Astrocyte (in vitro differentiated cells and primary cell): ENCODE results near the gene CPLX4. TPM values are rescaled to one million over a fixed set of nuclear protein-coding genes. Genes with fewer than 3 reads are reported as not detected.

ENCODE experiments used
- DNase-seq: peaks from one replicate; pipeline ENCODE4 v3.0.0-alpha.2; 2010; ENCODE audit warnings: low read depth
- FAIRE-seq: peaks from 2 replicates; lab custom pipeline; 2011; peaks lifted over from hg19 to GRCh38; lab: Jason Lieb, UNC
- H2AFZ ChIP-seq: 2 replicates; pipeline ENCODE4 v1.6.0; 2012; ENCODE audit warnings: low read depth, low read length, inconsistent platforms
- H3K27ac ChIP-seq: 2 replicates; pipeline ENCODE4 v1.5.1; 2011; ENCODE audit warnings: low read depth, low read length, inconsistent platforms
- H3K27me3 ChIP-seq: 2 replicates; pipeline ENCODE4 v1.6.0; 2011; ENCODE audit warnings: low read length, inconsistent platforms; ENCODE audit not compliant: insufficient read depth
- H3K36me3 ChIP-seq: 2 replicates; pipeline ENCODE4 v1.5.1; 2011; ENCODE audit warnings: low read length, inconsistent platforms; ENCODE audit not compliant: insufficient read depth
- H3K4me1 ChIP-seq: 2 replicates; pipeline ENCODE4 v1.5.1; 2011; ENCODE audit warnings: low read length, inconsistent platforms; ENCODE audit not compliant: insufficient read depth
- H3K4me2 ChIP-seq: 2 replicates; pipeline ENCODE4 v1.6.0; 2012; ENCODE audit warnings: low read length, inconsistent platforms
- H3K4me3 ChIP-seq: 2 replicates; pipeline ENCODE4 v1.5.1; 2011; ENCODE audit warnings: low read depth, mild to moderate bottlenecking, low read length, inconsistent platforms; ENCODE audit not compliant: insufficient read depth
- H3K79me2 ChIP-seq: 2 replicates; pipeline ENCODE4 v1.6.0; 2012; ENCODE audit warnings: mild to moderate bottlenecking, low read length, inconsistent platforms; ENCODE audit not compliant: insufficient read depth
- H3K9ac ChIP-seq: 2 replicates; pipeline ENCODE4 v1.6.0; 2012; ENCODE audit warnings: mild to moderate bottlenecking, low read length, inconsistent platforms
- H3K9me3 ChIP-seq: 2 replicates; pipeline ENCODE4 v1.5.1; 2012; ENCODE audit warnings: low read depth, mild to moderate bottlenecking, low read length, inconsistent platforms; ENCODE audit not compliant: insufficient read depth
- H4K20me1 ChIP-seq: 2 replicates; pipeline ENCODE4 v1.6.0; 2012; ENCODE audit warnings: low read length, inconsistent platforms; ENCODE audit not compliant: insufficient read depth
- H3K27ac Mint-ChIP-seq: one replicate; pipeline ENCODE4 v1.8.0; 2021; ENCODE audit warnings: mild to moderate bottlenecking, mixed read lengths; ENCODE audit not compliant: unreplicated experiment
- H3K27me3 Mint-ChIP-seq: one replicate; pipeline ENCODE4 v1.8.0; 2021; ENCODE audit warnings: low read depth, mixed read lengths; ENCODE audit not compliant: unreplicated experiment
- H3K36me3 Mint-ChIP-seq: one replicate; pipeline ENCODE4 v1.8.0; 2021; ENCODE audit warnings: low read depth, mixed read lengths; ENCODE audit not compliant: unreplicated experiment
- H3K4me1 Mint-ChIP-seq: one replicate; pipeline ENCODE4 v1.8.0; 2021; ENCODE audit warnings: low read depth, mixed read lengths; ENCODE audit not compliant: unreplicated experiment
- H3K4me3 Mint-ChIP-seq: one replicate; pipeline ENCODE4 v1.8.0; 2021; ENCODE audit warnings: mild to moderate bottlenecking, moderate library complexity, mixed read lengths; ENCODE audit not compliant: unreplicated experiment
- H3K9me3 Mint-ChIP-seq: one replicate; pipeline ENCODE4 v1.8.0; 2021; ENCODE audit warnings: mild to moderate bottlenecking, mixed read lengths; ENCODE audit not compliant: unreplicated experiment
- EZH2 ChIP-seq: IDR thresholded peaks from 2 replicates; pipeline ENCODE4 v1.6.1; 2012; ENCODE audit warnings: mild to moderate bottlenecking, low read length, inconsistent platforms; ENCODE audit not compliant: insufficient read depth
- total RNA-seq: library from RNA; stranded (reverse); gene quantifications from 2 replicates; pipeline ENCODE4 v1.2.1, GENCODE V29; 2021
- TF ChIP-seq, protein P1 (sequence below): IDR thresholded peaks from 2 replicates; pipeline ENCODE4 v1.5.1; 2011; ENCODE audit warnings: low read depth, mild to moderate bottlenecking, inconsistent platforms, low read length, moderate library complexity; ENCODE audit not compliant: insufficient read depth

The CPLX4 gene
- total RNA-seq, 1 donor from 2014 or later, result not detected

DNA sequence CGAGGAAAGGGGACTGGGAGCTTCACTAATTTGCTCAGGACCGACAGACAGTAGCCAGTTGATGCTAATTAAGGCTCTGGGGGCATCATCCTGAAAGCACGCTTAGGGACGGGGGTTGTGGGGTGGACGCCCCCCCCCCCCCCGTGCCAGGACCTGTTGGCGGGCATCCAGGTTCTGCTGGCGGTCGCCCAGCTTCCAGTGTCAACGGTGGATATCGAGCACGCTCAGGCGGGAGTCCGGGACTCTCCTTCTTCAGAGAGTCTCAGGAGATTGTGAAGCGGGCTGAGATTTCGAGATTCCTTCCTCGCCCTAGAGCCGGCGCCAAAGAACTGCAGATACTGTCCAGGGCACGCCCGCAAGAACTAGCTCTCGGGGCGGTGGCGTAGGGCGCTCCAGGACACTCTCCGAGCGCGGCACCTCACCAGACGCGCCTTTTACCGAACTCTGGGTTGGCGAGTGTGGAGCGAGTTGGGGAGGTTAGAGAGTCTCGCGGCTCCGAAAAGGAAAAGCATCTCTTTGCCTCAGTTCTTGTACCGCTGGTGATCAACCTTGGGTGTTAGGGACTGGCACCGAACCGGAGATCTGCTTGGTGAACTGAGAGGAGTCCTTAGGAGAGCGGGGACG lies 50.8 kb downstream of the CPLX4 start:
- Histone ChIP-seq H3K4me2 (peak overlapping the region; percentile 15), H3K9me3 (peaks cover 7% of the 10 kb centered on the region), H2AFZ (no peak overlapping the region), H3K4me1 (peaks cover 3% of the 10 kb centered on the region), H3K79me2 (no peaks in the 10 kb centered on the region), H3K27me3 (peaks cover 96% of the 10 kb centered on the region), H3K27ac (no peak overlapping the region), H3K4me3 (no peak overlapping the region), H4K20me1 (peaks cover 5% of the 10 kb centered on the region), H3K36me3 (no peaks in the 10 kb centered on the region), H3K9ac (no peak overlapping the region)
- Mint-ChIP-seq H3K27me3 (peaks cover 89% of the 10 kb centered on the region), H3K9me3 (peaks cover 12% of the 10 kb centered on the region), H3K27ac (no peak overlapping the region), H3K4me1 (peaks cover 3% of the 10 kb centered on the region), H3K36me3 (no peaks in the 10 kb centered on the region), H3K4me3 (peak overlapping the region; percentile 40)
- FAIRE-seq, result no peak
- DNase-seq, result no peak
- TF ChIP-seq, protein P1, sequence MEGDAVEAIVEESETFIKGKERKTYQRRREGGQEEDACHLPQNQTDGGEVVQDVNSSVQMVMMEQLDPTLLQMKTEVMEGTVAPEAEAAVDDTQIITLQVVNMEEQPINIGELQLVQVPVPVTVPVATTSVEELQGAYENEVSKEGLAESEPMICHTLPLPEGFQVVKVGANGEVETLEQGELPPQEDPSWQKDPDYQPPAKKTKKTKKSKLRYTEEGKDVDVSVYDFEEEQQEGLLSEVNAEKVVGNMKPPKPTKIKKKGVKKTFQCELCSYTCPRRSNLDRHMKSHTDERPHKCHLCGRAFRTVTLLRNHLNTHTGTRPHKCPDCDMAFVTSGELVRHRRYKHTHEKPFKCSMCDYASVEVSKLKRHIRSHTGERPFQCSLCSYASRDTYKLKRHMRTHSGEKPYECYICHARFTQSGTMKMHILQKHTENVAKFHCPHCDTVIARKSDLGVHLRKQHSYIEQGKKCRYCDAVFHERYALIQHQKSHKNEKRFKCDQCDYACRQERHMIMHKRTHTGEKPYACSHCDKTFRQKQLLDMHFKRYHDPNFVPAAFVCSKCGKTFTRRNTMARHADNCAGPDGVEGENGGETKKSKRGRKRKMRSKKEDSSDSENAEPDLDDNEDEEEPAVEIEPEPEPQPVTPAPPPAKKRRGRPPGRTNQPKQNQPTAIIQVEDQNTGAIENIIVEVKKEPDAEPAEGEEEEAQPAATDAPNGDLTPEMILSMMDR, result no peak
- TF ChIP-seq EZH2, result peak; percentile 54

DNA sequence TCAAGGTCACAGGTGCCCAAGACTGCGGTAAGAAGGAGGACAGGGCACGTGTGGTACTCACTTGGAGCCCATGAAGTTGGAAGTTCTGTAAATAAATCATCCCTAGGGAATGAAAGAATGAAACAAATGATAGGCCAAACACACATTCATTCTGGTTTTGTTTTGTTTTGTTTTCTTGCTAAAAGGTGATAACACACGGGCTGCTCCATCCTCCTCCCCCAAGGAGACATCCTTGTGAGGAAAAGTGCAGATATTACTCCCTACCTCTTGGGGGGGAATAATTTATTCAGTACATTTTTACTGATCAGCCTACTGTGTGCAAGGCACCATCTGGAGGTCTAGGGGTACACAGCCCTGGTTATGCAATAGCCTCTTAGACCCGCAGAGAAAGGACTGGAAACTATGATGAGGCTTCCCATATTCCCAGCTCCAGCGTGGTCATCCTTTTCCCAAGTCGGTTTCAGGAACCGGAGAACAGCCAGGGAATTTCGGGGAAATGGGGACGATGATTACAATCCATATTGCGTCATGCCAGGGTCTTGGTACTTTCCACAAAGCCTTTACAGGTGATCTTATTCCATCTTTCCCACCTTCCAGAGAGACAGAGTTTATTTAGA lies 51.5 kb downstream of the CPLX4 start:
- Mint-ChIP-seq H3K27me3 (peaks cover 91% of the 10 kb centered on the region), H3K4me1 (peaks cover 3% of the 10 kb centered on the region), H3K4me3 (no peak overlapping the region), H3K36me3 (no peaks in the 10 kb centered on the region), H3K9me3 (peaks cover 16% of the 10 kb centered on the region), H3K27ac (no peak overlapping the region)
- H3K9me3 ChIP-seq, result peaks cover 7% of the 10 kb centered on the region
- peaks cover 5% of the 10 kb centered on the region for H4K20me1 ChIP-seq
- DNase-seq (no peak), FAIRE-seq (no peak)
- H3K9ac ChIP-seq, result no peak overlapping the region
- TF ChIP-seq, protein P1, result no peak
- no peak for TF ChIP-seq EZH2
- H3K79me2 ChIP-seq, result no peaks in the 10 kb centered on the region
- H3K4me1 ChIP-seq, result peaks cover 3% of the 10 kb centered on the region
- H3K27ac ChIP-seq, result no peak overlapping the region
- H3K27me3 ChIP-seq, result peaks cover 90% of the 10 kb centered on the region
- no peak overlapping the region for H3K4me2 ChIP-seq
- H2AFZ ChIP-seq, result no peak overlapping the region
- H3K4me3 ChIP-seq, result no peak overlapping the region
- no peaks in the 10 kb centered on the region for H3K36me3 ChIP-seq

DNA sequence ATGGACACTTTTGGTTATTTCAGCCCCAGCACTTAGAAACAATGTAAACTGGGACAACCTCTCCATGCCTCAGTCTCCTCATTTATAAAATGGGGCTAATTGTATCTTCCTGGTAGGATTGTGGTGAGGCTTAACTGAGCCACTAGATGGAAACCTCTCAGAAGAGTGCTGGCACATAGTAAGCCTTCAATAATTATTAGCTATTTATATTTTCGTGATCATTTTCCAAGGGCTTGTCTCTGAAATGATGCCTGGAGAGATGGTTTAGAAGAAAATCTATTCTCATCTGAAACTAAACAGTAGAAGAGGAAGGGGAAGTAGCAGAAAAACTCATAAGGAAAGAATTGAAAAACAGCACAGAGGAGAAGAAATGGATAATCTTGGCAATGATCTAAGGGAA lies 52.0 kb downstream of the CPLX4 start:
- Histone ChIP-seq H3K27me3 (peaks cover 84% of the 10 kb centered on the region), H4K20me1 (peaks cover 5% of the 10 kb centered on the region), H3K4me2 (no peak overlapping the region), H3K4me1 (peaks cover 3% of the 10 kb centered on the region), H3K79me2 (no peaks in the 10 kb centered on the region), H3K27ac (no peak overlapping the region), H2AFZ (no peak overlapping the region), H3K36me3 (no peaks in the 10 kb centered on the region), H3K9ac (no peak overlapping the region), H3K4me3 (no peak overlapping the region), H3K9me3 (peaks cover 7% of the 10 kb centered on the region)
- H3K27ac Mint-ChIP-seq, result no peak overlapping the region
- peaks cover 91% of the 10 kb centered on the region for H3K27me3 Mint-ChIP-seq
- TF ChIP-seq, protein P1, result no peak
- no peak for TF ChIP-seq EZH2
- H3K4me1 Mint-ChIP-seq, result peaks cover 3% of the 10 kb centered on the region
- FAIRE-seq (no peak), DNase-seq (no peak)
- no peak overlapping the region for H3K4me3 Mint-ChIP-seq
- H3K9me3 Mint-ChIP-seq, result peaks cover 20% of the 10 kb centered on the region
- no peaks in the 10 kb centered on the region for H3K36me3 Mint-ChIP-seq
